ENCODE measurements around the gene BAHCC1.

Gene BAHCC1

GRCh38 chr17:81394921-81395599, at the start of gene BAHCC1:
Gene BAHCC1, plus strand, starts transcription at chr17:81395457. Its CDS starts 4,283 bp downstream, at chr17:81399740.
- no peaks in the 10 kb centered on the region for H3K79me2 ChIP-seq (ENCODE audit: insufficient read depth, low read depth)
- H4K20me1 ChIP-seq (ENCODE audit: insufficient read depth), result no peaks in the 10 kb centered on the region
- H3K4me3 ChIP-seq (IDR thresholded peaks at IDR 0.05; ENCODE audit: insufficient read depth, low read depth, low read length), result no peak within 1 kb of the TSS
- no peak for TF ChIP-seq CTCF (conservative IDR thresholded peaks at IDR 0.05; ENCODE audit: low read depth, low read length)
- H3K4me1 ChIP-seq (ENCODE audit: low read depth, poor library complexity, severe bottlenecking), result peaks cover 19% of the 10 kb centered on the region
- no peak within 1 kb of the TSS for H3K9ac ChIP-seq
- H3K27ac ChIP-seq, result no peak within 1 kb of the TSS
- peak within 1 kb of the TSS; percentile 51; the same call in 1 of the 2 replicates for H2AFZ ChIP-seq (ENCODE audit: low read depth)
- H3K36me3 ChIP-seq (ENCODE audit: insufficient read depth), result no peaks in the 10 kb centered on the region
- peak within 1 kb of the TSS; percentile 65 for H3K4me2 ChIP-seq
- peaks cover 93% of the 10 kb centered on the region for H3K27me3 ChIP-seq (ENCODE audit: insufficient read depth, low read depth)

- no peak for TF ChIP-seq CTCF (conservative IDR thresholded peaks at IDR 0.05; ENCODE audit: low read depth, low read length)
- H3K9ac ChIP-seq, result no peak overlapping the region
- H3K79me2 ChIP-seq (ENCODE audit: insufficient read depth, low read depth), result no peaks in the 10 kb centered on the region
- H3K4me3 ChIP-seq (IDR thresholded peaks at IDR 0.05; ENCODE audit: insufficient read depth, low read depth, low read length), result no peak overlapping the region
- H3K27ac ChIP-seq, result no peak overlapping the region
- H3K4me2 ChIP-seq, result no peak overlapping the region
- H3K36me3 ChIP-seq (ENCODE audit: insufficient read depth), result no peaks in the 10 kb centered on the region
- peaks cover 82% of the 10 kb centered on the region for H3K27me3 ChIP-seq (ENCODE audit: insufficient read depth, low read depth)
- no peaks in the 10 kb centered on the region for H3K4me1 ChIP-seq (ENCODE audit: low read depth, poor library complexity, severe bottlenecking)
- H2AFZ ChIP-seq (ENCODE audit: low read depth), result no peak overlapping the region
- H4K20me1 ChIP-seq (ENCODE audit: insufficient read depth), result no peaks in the 10 kb centered on the region
These were observed 49.0 kb upstream of the BAHCC1 start for GRCh38 chr17:81346090-81346907.

- H3K4me2 ChIP-seq, result no peak overlapping the region
- H3K27ac ChIP-seq, result no peak overlapping the region
- H3K27me3 ChIP-seq (ENCODE audit: insufficient read depth, low read depth), result peaks cover 86% of the 10 kb centered on the region
- H4K20me1 ChIP-seq (ENCODE audit: insufficient read depth), result no peaks in the 10 kb centered on the region
- H3K79me2 ChIP-seq (ENCODE audit: insufficient read depth, low read depth), result no peaks in the 10 kb centered on the region
- H2AFZ ChIP-seq (ENCODE audit: low read depth), result no peak overlapping the region
- no peaks in the 10 kb centered on the region for H3K36me3 ChIP-seq (ENCODE audit: insufficient read depth)
- no peak for TF ChIP-seq CTCF (conservative IDR thresholded peaks at IDR 0.05; ENCODE audit: low read depth, low read length)
- H3K4me1 ChIP-seq (ENCODE audit: low read depth, poor library complexity, severe bottlenecking), result no peaks in the 10 kb centered on the region
- H3K4me3 ChIP-seq (IDR thresholded peaks at IDR 0.05; ENCODE audit: insufficient read depth, low read depth, low read length), result no peak overlapping the region
- no peak overlapping the region for H3K9ac ChIP-seq
These were observed 48.3 kb upstream of the BAHCC1 start for GRCh38 chr17:81346908-81347349.

GRCh38 chr17:81347437-81347836, 47.8 kb upstream of the BAHCC1 start:
- H3K27me3 ChIP-seq (ENCODE audit: insufficient read depth, low read depth), result peaks cover 81% of the 10 kb centered on the region
- H3K27ac ChIP-seq, result no peak overlapping the region
- H3K79me2 ChIP-seq (ENCODE audit: insufficient read depth, low read depth), result no peaks in the 10 kb centered on the region
- no peak overlapping the region for H2AFZ ChIP-seq (ENCODE audit: low read depth)
- no peaks in the 10 kb centered on the region for H3K36me3 ChIP-seq (ENCODE audit: insufficient read depth)
- TF ChIP-seq CTCF (conservative IDR thresholded peaks at IDR 0.05; ENCODE audit: low read depth, low read length), result no peak
- H3K4me2 ChIP-seq, result no peak overlapping the region
- H3K4me1 ChIP-seq (ENCODE audit: low read depth, poor library complexity, severe bottlenecking), result no peaks in the 10 kb centered on the region
- H4K20me1 ChIP-seq (ENCODE audit: insufficient read depth), result no peaks in the 10 kb centered on the region
- no peak overlapping the region for H3K9ac ChIP-seq
- no peak overlapping the region for H3K4me3 ChIP-seq (IDR thresholded peaks at IDR 0.05; ENCODE audit: insufficient read depth, low read depth, low read length)
